Breast epithelium (tissue), 4 donors: Measurements from ENCODE around the gene TSR3. TPM values are rescaled to one million over a fixed set of nuclear protein-coding genes. Genes with fewer than 3 reads are reported as not detected.

Experiments
- DNase-seq, 2 donors: peaks; one replicate each; pipeline ENCODE4 v3.0.0-alpha.2; 2019; ENCODE audit warnings: low spot score in 2 of 2
- H3K27ac ChIP-seq, 2 donors: fragments of 200-600 bp; sonication (generic) in 1 of 2; one replicate each; pipeline ENCODE4 v1.5.1; 2016 to 2019; ENCODE audit warnings: mild to moderate bottlenecking in 1 of 2
- H3K27me3 ChIP-seq, 2 donors: fragments of 200-600 bp; sonication (generic) in 1 of 2; one replicate each; pipeline versions ENCODE4 v1.5.1 to v1.6.0; 2017 to 2019; ENCODE audit warnings: control low read depth in 1 of 2, mild to moderate bottlenecking in 1 of 2
- H3K36me3 ChIP-seq: fragments of 200-600 bp; one replicate; pipeline ENCODE4 v1.5.1; 2019
- H3K4me1 ChIP-seq, 2 donors: fragments of 200-600 bp; sonication (generic); one replicate each; pipeline ENCODE4 v1.5.1; 2016 to 2019; ENCODE audit warnings: control low read depth in 1 of 2
- H3K4me3 ChIP-seq, 3 donors: fragments of 200-600 bp; sonication (generic); 1 replicate in 2 of 3; 2 replicates in 1 of 3; pipeline ENCODE4 v1.5.1; 2016 to 2019; ENCODE audit warnings: mild to moderate bottlenecking in 3 of 3, moderate library complexity in 2 of 3
- H3K9me3 ChIP-seq, 2 donors: fragments of 200-600 bp; sonication (generic) in 1 of 2; one replicate each; pipeline ENCODE4 v1.5.1; 2016 to 2019; ENCODE audit warnings: control low read depth in 1 of 2
- CTCF ChIP-seq, 3 donors: fragments of 450-650 bp; IDR thresholded peaks; one replicate each; pipeline ENCODE4 v1.5.1; 2016 to 2017; ENCODE audit warnings: antibody characterized with exemption in 3 of 3, mild to moderate bottlenecking in 3 of 3, moderate library complexity in 3 of 3
- POLR2A ChIP-seq: fragments of 450-650 bp; IDR thresholded peaks from one replicate; pipeline ENCODE4 v1.6.1; 2016; ENCODE audit warnings: antibody characterized with exemption, mild to moderate bottlenecking, moderate library complexity
- POLR2AphosphoS5 ChIP-seq, 3 donors: sonication (generic); formaldehyde crosslinking; IDR thresholded peaks; one replicate each; pipeline ENCODE4 v1.6.1; 2017; ENCODE audit warnings: antibody characterized with exemption in 3 of 3
- intact Hi-C: fragments of 100-400 bp; cut with DNase I; formaldehyde crosslinking; loops from one replicate; pipeline ENCODE4 v1.15.1; 2023; ENCODE audit warnings: low total_unique reads
- total RNA-seq, 3 donors: library from RNA; depleted of rRNA; stranded (reverse); fragments of >200 nt; gene quantifications; one replicate each; pipeline ENCODE4 v1.1.0, GENCODE V29; 2016

TSR3 gene
- total RNA-seq, 3 donors from 2014 or later, result 54.4 to 72.3 (median 59.6) TPM

GRCh38 chr16:1308977-1309885 lies 42.4 kb downstream of the TSR3 start, which contains the start of gene UBE2I:
Gene UBE2I (plus strand): TSS chr16:1309636. CDS start chr16:1314031, 4,395 bp downstream.
- Histone ChIP-seq H3K9me3 (no peaks in the 10 kb centered on the region), H3K4me1 (peaks cover 18% of the 10 kb centered on the region in 2 donors), H3K36me3 (no peaks in the 10 kb centered on the region), H3K4me3 (peak within 1 kb of the TSS; percentile 75 to 88 (median 78)), H3K27me3 (no peaks in the 10 kb centered on the region), H3K27ac (peak within 1 kb of the TSS; percentile 97)
- intact Hi-C loops, result loop anchor here (2.0 kb wide), 1 partner anchor 38 kb away; no protein-coding TSS in a partner anchor
- TF ChIP-seq CTCF (IDR thresholded peaks at IDR 0.05) (no peak), POLR2A (no peak), POLR2AphosphoS5 (IDR thresholded peaks at IDR 0.05) (peak; percentile 78 to 81 (median 79))
- DNase-seq, result peak; percentile 96 to 98

- DNase-seq, result no peak
- no peak for TF ChIP-seq POLR2AphosphoS5 (IDR thresholded peaks at IDR 0.05)
- no peak for TF ChIP-seq CTCF (IDR thresholded peaks at IDR 0.05)
- TF ChIP-seq POLR2A, result no peak
- H3K27ac ChIP-seq, result peak overlapping the region; percentile 97
- peaks cover 18% of the 10 kb centered on the region in 2 donors for H3K4me1 ChIP-seq
- H3K9me3 ChIP-seq, result no peaks in the 10 kb centered on the region
- H3K27me3 ChIP-seq, result no peaks in the 10 kb centered on the region
- peak overlapping the region; percentile 75 to 88 (median 78) for H3K4me3 ChIP-seq
- H3K36me3 ChIP-seq, result no peaks in the 10 kb centered on the region
- intact Hi-C loops, result loop anchor here (2.0 kb wide), 1 partner anchor 38 kb away; no protein-coding TSS in a partner anchor
Observed at GRCh38 chr16:1308036-1308976, 43.4 kb downstream of the TSR3 start.

- intact Hi-C loops, result no loop called here
- Histone ChIP-seq H3K27me3 (no peaks in the 10 kb centered on the region), H3K9me3 (no peaks in the 10 kb centered on the region), H3K36me3 (no peaks in the 10 kb centered on the region), H3K4me1 (peaks cover under 1 to 2% of the 10 kb centered on the region in 2 donors), H3K4me3 (no peak overlapping the region), H3K27ac (no peak overlapping the region)
- TF ChIP-seq POLR2A (no peak), POLR2AphosphoS5 (IDR thresholded peaks at IDR 0.05) (no peak), CTCF (IDR thresholded peaks at IDR 0.05) (no peak)
- DNase-seq, result no peak
Observed at GRCh38 chr16:1306334-1306733, 45.3 kb downstream of the TSR3 start.

- Histone ChIP-seq H3K9me3 (no peaks in the 10 kb centered on the region), H3K27me3 (no peaks in the 10 kb centered on the region), H3K27ac (no peak overlapping the region), H3K36me3 (no peaks in the 10 kb centered on the region), H3K4me1 (no peaks in the 10 kb centered on the region), H3K4me3 (no peak overlapping the region)
- intact Hi-C loops, result no loop called here
- TF ChIP-seq POLR2AphosphoS5 (IDR thresholded peaks at IDR 0.05) (no peak), POLR2A (no peak)
- no peak for DNase-seq
Observed at GRCh38 chr16:1305823-1306222, 45.9 kb downstream of the TSR3 start.

GRCh38 chr16:1301562-1301961 lies 50.1 kb downstream of the TSR3 start:
- H3K9me3 ChIP-seq, result no peaks in the 10 kb centered on the region
- no peak for DNase-seq
- H3K27me3 ChIP-seq, result no peaks in the 10 kb centered on the region
- H3K36me3 ChIP-seq, result no peaks in the 10 kb centered on the region
- H3K4me3 ChIP-seq, result peak overlapping the region in 1 of 3 donors; percentile 42
- H3K4me1 ChIP-seq, result no peaks in the 10 kb centered on the region
- no peak overlapping the region for H3K27ac ChIP-seq
- intact Hi-C loops, result no loop called here
- TF ChIP-seq POLR2A (no peak), CTCF (IDR thresholded peaks at IDR 0.05) (no peak), POLR2AphosphoS5 (IDR thresholded peaks at IDR 0.05) (no peak)
